Measurements from ENCODE around the gene LENG1. TPM values are rescaled to one million over a fixed set of nuclear protein-coding genes. Genes with fewer than 3 reads are reported as not detected.

Gene LENG1
- total RNA-seq, 1 experiment from 2014 or later = 7.6 TPM

DNA sequence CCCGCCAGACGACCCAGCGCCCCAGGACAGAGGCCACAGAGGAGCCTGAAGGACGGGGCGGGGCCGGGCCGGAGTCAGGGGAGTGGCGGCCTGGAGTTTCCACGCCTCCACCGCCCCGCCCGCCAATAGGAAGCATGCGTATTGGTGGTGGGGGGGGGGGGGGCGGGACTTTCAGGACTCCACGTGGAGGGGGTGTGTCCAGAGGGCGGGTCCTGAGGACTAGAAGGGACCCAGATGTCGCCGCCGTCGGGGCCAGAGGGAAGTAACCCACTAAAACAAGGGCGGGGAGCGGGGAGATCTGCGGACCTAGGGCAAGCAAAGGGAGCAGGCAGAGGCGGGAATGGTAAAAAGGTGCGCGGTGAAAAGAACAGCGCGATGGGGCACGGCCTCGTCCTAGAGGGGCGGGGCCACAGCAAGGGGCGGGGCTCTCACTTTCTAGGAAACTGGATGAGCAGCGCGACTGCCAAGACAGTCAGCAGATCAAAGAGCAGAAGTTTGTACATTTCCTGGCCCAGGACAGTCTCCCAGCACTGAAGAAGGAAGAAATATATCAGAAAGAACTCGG is 2.8 kb upstream of the LENG1 start:
- H3K4me2 ChIP-seq (ENCODE audit: low read length) = peak overlapping the region; percentile 67
- intact Hi-C loops (cut with micrococcal nuclease) = no loop called here
- peak; percentile 39 for ATAC-seq
- DNase-seq (ENCODE audit: low read depth, low spot score) = peak; percentile 65
- POLR2A ChIA-PET = no interaction called here
- CTCF ChIA-PET = interaction anchor here (1.1 kb wide), 1 partner anchor 11 kb away, joined by 3 read pairs; the partner anchor contains the start of gene TMC4
- RAD21 ChIA-PET (ENCODE audit: low non-redundant PET in 1 of 2, low total read pairs in 2 of 2, uncharacterized antibody in 2 of 2, unreplicated experiment in 2 of 2) = no interaction called here
- no peaks in the 10 kb centered on the region for H4K20me1 ChIP-seq (ENCODE audit: insufficient read depth)
- H2AFZ ChIP-seq (ENCODE audit: low read depth, low read length, poor library complexity, severe bottlenecking) = no peak overlapping the region
- H3K36me3 ChIP-seq (ENCODE audit: control insufficient read depth in 1 of 2, insufficient read depth in 2 of 2, low read length in 2 of 2) = no peaks in the 10 kb centered on the region; a peak in 1 of 4 replicates
- no peaks in the 10 kb centered on the region for H3K27me3 ChIP-seq (ENCODE audit: insufficient read depth, low read length)
- H3K4me3 ChIP-seq (replicated peaks in 1 of 2; ENCODE audit: low read depth in 1 of 2, low read length in 2 of 2) = peak overlapping the region in 1 of 2 experiments; percentile 20; a peak in 1 of 4 replicates
- H3K27ac ChIP-seq (ENCODE audit: low read depth, low read length) = peak overlapping the region; percentile 22; the same call in 1 of the 2 replicates
- TF ChIP-seq POLR2AphosphoS5 (IDR thresholded peaks at IDR 0.05; ENCODE audit: low read depth, low read length) (0 out of 2 replicates have a peak, but pooled peaks have one; percentile 39), ZFX (IDR thresholded peaks at IDR 0.05) (no peak)
- H3K4me1 ChIP-seq (ENCODE audit: control insufficient read depth in 1 of 2, insufficient read depth in 2 of 2, low read length in 2 of 2) = peaks cover 26 to 50% of the 10 kb centered on the region in 2 experiments
- no peak overlapping the region; the same call in 1 of the 2 replicates for H3K9ac ChIP-seq (ENCODE audit: low read length)
- no peaks in the 10 kb centered on the region for H3K9me3 ChIP-seq (ENCODE audit: control insufficient read depth in 1 of 2, insufficient read depth in 1 of 2, low read depth in 1 of 2, low read length in 2 of 2)
- peaks cover 8% of the 10 kb centered on the region for H3K79me2 ChIP-seq (ENCODE audit: insufficient read depth, low read length)
- BruUV-seq (replicated peaks) = no TSS peak
- no peaks in the 10 kb centered on the region for H3K9me2 ChIP-seq (ENCODE audit: insufficient read depth)

GRCh38 chr19:54160854-54161253 is 1.3 kb upstream of the LENG1 start:
- H3K9me3 ChIP-seq (ENCODE audit: control insufficient read depth in 1 of 2, insufficient read depth in 1 of 2, low read depth in 1 of 2, low read length in 2 of 2) = no peaks in the 10 kb centered on the region
- H3K27me3 ChIP-seq (ENCODE audit: insufficient read depth, low read length) = no peaks in the 10 kb centered on the region
- no peak overlapping the region for H2AFZ ChIP-seq (ENCODE audit: low read depth, low read length, poor library complexity, severe bottlenecking)
- RAD21 ChIA-PET (ENCODE audit: low non-redundant PET in 1 of 2, low total read pairs in 2 of 2, uncharacterized antibody in 2 of 2, unreplicated experiment in 2 of 2) = no interaction called here
- TF ChIP-seq POLR2AphosphoS5 (IDR thresholded peaks at IDR 0.05; ENCODE audit: low read depth, low read length) (no peak), YY1 (IDR thresholded peaks at IDR 0.05; ENCODE audit: extremely low read depth, insufficient replicate concordance, low read depth, low read length) (no peak), ELF1 (IDR thresholded peaks at IDR 0.05; ENCODE audit: borderline replicate concordance, low read depth) (no peak), SIN3A (IDR thresholded peaks at IDR 0.05; ENCODE audit: low read depth) (no peak)
- TF ChIP-seq, protein P1, sequence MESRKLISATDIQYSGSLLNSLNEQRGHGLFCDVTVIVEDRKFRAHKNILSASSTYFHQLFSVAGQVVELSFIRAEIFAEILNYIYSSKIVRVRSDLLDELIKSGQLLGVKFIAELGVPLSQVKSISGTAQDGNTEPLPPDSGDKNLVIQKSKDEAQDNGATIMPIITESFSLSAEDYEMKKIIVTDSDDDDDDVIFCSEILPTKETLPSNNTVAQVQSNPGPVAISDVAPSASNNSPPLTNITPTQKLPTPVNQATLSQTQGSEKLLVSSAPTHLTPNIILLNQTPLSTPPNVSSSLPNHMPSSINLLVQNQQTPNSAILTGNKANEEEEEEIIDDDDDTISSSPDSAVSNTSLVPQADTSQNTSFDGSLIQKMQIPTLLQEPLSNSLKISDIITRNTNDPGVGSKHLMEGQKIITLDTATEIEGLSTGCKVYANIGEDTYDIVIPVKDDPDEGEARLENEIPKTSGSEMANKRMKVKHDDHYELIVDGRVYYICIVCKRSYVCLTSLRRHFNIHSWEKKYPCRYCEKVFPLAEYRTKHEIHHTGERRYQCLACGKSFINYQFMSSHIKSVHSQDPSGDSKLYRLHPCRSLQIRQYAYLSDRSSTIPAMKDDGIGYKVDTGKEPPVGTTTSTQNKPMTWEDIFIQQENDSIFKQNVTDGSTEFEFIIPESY (IDR thresholded peaks at IDR 0.05; ENCODE audit: extremely low read depth, insufficient replicate concordance, low read length) = no peak
- ATAC-seq = no peak
- H3K36me3 ChIP-seq (ENCODE audit: control insufficient read depth in 1 of 2, insufficient read depth in 2 of 2, low read length in 2 of 2) = peaks cover 12 to 13% of the 10 kb centered on the region in 2 experiments; a peak in 3 of 4 replicates
- intact Hi-C loops (cut with micrococcal nuclease) = no loop called here
- H3K4me1 ChIP-seq (ENCODE audit: control insufficient read depth in 1 of 2, insufficient read depth in 2 of 2, low read length in 2 of 2) = peaks cover 26 to 50% of the 10 kb centered on the region in 2 experiments
- peak overlapping the region; percentile 82 to 84 for H3K4me3 ChIP-seq (replicated peaks in 1 of 2; ENCODE audit: low read depth in 1 of 2, low read length in 2 of 2)
- H3K4me2 ChIP-seq (ENCODE audit: low read length) = peak overlapping the region; percentile 96
- no TSS peak for BruUV-seq (replicated peaks)
- POLR2A ChIA-PET = interaction anchor here (1.2 kb wide), 1 partner anchor 40 kb away, joined by 3 read pairs; the partner anchor contains the start of gene RPS9
- DNase-seq (ENCODE audit: low read depth, low spot score) = no peak
- H3K9me2 ChIP-seq (ENCODE audit: insufficient read depth) = no peaks in the 10 kb centered on the region
- H3K27ac ChIP-seq (ENCODE audit: low read depth, low read length) = peak overlapping the region; percentile 69
- H3K79me2 ChIP-seq (ENCODE audit: insufficient read depth, low read length) = peaks cover 8% of the 10 kb centered on the region
- peak overlapping the region; percentile 91 for H3K9ac ChIP-seq (ENCODE audit: low read length)
- H4K20me1 ChIP-seq (ENCODE audit: insufficient read depth) = no peaks in the 10 kb centered on the region
- CTCF ChIA-PET = no interaction called here

All from HCT116 (cell line).